Chondrocyte (in vitro differentiated cells): ENCODE measurements around the gene SNORC. TPM values are rescaled to one million over a fixed set of nuclear protein-coding genes. Genes with fewer than 3 reads are reported as not detected.

Experiments used
- DNase-seq: peaks from one replicate; pipeline ENCODE4 v3.0.0; 2021; ENCODE audit warnings: mixed read lengths, low spot score
- H3K27ac Mint-ChIP-seq: one replicate; pipeline ENCODE4 v1.8.0; 2021; ENCODE audit warnings: mild to moderate bottlenecking, moderate library complexity, mixed read lengths; ENCODE audit not compliant: unreplicated experiment
- H3K27me3 Mint-ChIP-seq: 2 replicates; pipeline ENCODE4 v1.8.0; 2021; ENCODE audit warnings: low read depth, mixed read lengths
- H3K36me3 Mint-ChIP-seq: 2 replicates; pipeline ENCODE4 v1.8.0; 2021; ENCODE audit warnings: low read depth, mixed read lengths
- H3K4me1 Mint-ChIP-seq: 2 replicates; pipeline ENCODE4 v1.8.0; 2021; ENCODE audit warnings: low read depth, mild to moderate bottlenecking, mixed read lengths
- H3K4me3 Mint-ChIP-seq: one replicate; pipeline ENCODE4 v1.8.0; 2021; ENCODE audit warnings: mild to moderate bottlenecking, moderate library complexity, mixed read lengths; ENCODE audit not compliant: unreplicated experiment
- H3K9me3 Mint-ChIP-seq: 2 replicates; pipeline ENCODE4 v1.8.0; 2021; ENCODE audit warnings: low read depth, mixed read lengths
- total RNA-seq: library from RNA; stranded (reverse); gene quantifications from 3 replicates; pipeline ENCODE4 v1.2.1, GENCODE V29; 2021
- TF ChIP-seq, protein P1 (sequence below): fragments of 200-600 bp; sonication (generic); IDR thresholded peaks from 2 replicates; pipeline ENCODE4 v1.5.0; 2021; ENCODE audit warnings: antibody characterized with exemption, mild to moderate bottlenecking, moderate library complexity

Gene SNORC
- total RNA-seq, 1 donor from 2014 or later = 2.1 TPM

DNA sequence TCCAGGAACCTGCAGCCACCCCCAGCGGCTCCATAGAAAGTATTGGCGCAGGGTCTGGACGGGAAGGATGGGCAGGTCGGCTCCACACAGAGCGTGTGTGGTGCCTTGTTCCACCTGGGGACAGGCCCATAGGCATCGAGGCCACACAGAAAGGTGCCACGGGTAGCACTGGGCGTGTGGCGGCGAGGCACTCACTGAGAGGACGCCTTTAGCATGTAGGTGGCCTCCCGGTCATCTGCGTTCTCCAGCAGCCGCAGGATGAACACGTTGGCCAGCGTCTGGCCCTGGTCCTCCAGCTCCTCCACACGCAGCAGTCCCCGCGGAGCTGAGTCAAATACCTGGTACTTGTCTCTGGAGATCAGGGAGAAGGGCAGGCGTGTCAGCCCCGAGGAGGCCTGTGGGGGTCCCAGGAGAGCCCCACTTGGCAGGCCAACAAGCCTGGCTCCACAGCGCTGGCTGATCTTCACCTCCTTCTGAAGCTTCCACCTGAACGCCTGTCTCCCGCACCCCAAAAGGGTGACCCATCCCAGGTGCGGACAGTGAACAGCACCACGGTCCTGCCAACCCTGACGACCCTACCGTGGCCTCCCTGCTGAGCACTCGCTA, 13.2 kb downstream of the SNORC start:
- H3K9me3 Mint-ChIP-seq = no peaks in the 10 kb centered on the region
- no peaks in the 10 kb centered on the region for H3K4me1 Mint-ChIP-seq
- peaks cover 3% of the 10 kb centered on the region for H3K27me3 Mint-ChIP-seq
- no peaks in the 10 kb centered on the region for H3K36me3 Mint-ChIP-seq
- no peak overlapping the region for H3K27ac Mint-ChIP-seq
- TF ChIP-seq, protein P1, sequence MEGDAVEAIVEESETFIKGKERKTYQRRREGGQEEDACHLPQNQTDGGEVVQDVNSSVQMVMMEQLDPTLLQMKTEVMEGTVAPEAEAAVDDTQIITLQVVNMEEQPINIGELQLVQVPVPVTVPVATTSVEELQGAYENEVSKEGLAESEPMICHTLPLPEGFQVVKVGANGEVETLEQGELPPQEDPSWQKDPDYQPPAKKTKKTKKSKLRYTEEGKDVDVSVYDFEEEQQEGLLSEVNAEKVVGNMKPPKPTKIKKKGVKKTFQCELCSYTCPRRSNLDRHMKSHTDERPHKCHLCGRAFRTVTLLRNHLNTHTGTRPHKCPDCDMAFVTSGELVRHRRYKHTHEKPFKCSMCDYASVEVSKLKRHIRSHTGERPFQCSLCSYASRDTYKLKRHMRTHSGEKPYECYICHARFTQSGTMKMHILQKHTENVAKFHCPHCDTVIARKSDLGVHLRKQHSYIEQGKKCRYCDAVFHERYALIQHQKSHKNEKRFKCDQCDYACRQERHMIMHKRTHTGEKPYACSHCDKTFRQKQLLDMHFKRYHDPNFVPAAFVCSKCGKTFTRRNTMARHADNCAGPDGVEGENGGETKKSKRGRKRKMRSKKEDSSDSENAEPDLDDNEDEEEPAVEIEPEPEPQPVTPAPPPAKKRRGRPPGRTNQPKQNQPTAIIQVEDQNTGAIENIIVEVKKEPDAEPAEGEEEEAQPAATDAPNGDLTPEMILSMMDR = no peak
- no peak for DNase-seq
- H3K4me3 Mint-ChIP-seq = no peak overlapping the region

DNA sequence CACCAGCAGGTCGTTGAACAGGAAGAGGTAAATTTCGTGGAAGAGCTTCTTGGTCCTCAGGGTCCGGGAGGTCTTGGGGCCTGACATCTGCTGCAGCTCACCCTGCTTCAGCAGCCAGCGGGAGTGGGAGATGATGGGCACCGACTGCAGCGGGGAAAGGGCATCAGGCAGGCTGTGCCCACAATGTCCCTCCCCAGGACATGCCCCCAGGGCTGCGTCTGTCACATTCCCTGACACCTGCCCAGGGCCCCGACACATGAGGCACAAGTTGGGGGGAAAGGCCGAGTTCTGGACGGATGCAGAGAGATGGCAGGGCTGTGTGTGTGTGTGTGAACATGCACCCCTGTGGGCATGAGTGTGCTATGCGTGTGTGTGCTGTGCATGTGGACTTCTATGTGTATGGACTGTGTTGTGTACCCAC, 13.9 kb downstream of the SNORC start:
- no peak overlapping the region for H3K4me3 Mint-ChIP-seq
- H3K27ac Mint-ChIP-seq = no peak overlapping the region
- TF ChIP-seq, protein P1 = no peak
- no peaks in the 10 kb centered on the region for H3K36me3 Mint-ChIP-seq
- H3K9me3 Mint-ChIP-seq = no peaks in the 10 kb centered on the region
- H3K27me3 Mint-ChIP-seq = peaks cover 3% of the 10 kb centered on the region
- H3K4me1 Mint-ChIP-seq = no peaks in the 10 kb centered on the region
- no peak for DNase-seq

DNA sequence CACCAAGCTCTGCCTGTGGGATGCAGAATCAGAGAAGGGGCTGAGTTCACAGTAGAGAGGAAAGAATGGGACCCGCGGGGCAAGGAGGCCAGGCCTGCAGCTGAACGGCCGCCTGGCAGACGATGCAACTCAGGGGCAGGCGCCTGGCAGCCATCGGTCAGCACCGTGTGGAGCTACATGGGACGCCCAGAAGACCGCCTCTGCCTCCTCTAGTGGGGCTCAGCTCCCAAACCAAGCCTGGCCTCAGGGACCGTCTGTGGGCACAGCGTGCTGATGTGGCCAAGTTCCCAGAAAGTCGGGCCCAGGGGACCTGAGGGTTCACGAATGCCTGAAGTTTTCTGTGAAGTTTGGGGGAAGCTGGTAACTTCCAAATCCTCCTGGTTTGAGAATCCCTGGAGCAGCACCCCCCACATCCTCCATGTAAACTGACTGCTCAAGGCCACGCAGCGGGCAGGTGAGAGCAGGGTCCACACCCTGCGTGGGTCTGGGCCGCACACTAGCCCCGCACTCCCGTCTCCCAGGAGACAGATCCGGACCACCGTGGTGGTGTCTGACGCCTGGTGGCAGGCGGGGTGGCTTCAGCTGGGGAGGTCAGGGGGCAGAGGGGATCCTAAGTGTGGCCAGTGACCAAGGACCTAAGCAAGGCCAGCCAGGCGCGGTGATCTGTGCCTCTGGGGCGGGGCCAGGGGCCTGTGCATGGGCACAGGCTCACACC, 14.6 kb downstream of the SNORC start:
- DNase-seq = peak; percentile 89
- H3K4me3 Mint-ChIP-seq = no peak overlapping the region

DNA sequence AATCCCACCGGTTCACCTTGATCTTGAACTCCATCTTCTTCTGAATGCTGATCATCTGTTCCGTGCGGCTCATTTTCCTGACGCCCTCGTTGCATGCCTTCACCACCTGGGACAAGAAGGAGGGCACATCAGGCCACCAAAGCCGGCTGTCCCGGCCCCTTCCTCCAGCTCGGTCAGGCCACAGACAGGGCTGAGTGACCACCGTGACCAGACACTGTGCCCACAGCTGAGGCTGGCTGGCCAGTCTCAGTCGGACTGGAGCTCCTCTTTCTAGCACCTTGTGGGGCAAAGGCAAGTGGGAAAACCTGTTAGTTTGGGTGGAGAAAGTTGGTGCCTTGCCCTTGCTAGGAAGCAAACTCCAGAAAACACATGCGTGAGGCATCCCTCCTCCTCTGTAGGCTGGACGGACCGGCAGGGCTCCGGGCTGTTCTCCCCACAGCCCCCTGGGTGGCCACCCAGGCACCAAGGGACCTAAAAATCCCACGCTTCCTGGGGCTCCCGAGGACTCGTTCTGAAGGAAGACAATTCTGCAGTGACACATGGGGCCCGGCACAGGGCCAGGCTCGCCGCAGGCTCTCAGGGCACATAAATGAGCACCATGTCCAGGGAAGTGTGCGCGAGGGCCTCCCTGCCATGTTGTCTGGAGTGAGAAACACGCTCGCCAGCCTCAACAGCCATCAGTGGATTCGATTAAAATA, 15.3 kb downstream of the SNORC start:
- TF ChIP-seq, protein P1 = no peak
- Mint-ChIP-seq H3K4me1 (peaks cover under 1% of the 10 kb centered on the region), H3K36me3 (no peaks in the 10 kb centered on the region), H3K4me3 (no peak overlapping the region), H3K27me3 (peaks cover 3% of the 10 kb centered on the region), H3K27ac (no peak overlapping the region), H3K9me3 (no peaks in the 10 kb centered on the region)
- peak; percentile 66 for DNase-seq

More for the DNA sequence above, 14.6 kb downstream of the SNORC start:
- Mint-ChIP-seq H3K9me3 (no peaks in the 10 kb centered on the region), H3K27ac (no peak overlapping the region), H3K27me3 (peaks cover 3% of the 10 kb centered on the region), H3K36me3 (no peaks in the 10 kb centered on the region), H3K4me1 (no peaks in the 10 kb centered on the region)
- TF ChIP-seq, protein P1 = no peak

DNA sequence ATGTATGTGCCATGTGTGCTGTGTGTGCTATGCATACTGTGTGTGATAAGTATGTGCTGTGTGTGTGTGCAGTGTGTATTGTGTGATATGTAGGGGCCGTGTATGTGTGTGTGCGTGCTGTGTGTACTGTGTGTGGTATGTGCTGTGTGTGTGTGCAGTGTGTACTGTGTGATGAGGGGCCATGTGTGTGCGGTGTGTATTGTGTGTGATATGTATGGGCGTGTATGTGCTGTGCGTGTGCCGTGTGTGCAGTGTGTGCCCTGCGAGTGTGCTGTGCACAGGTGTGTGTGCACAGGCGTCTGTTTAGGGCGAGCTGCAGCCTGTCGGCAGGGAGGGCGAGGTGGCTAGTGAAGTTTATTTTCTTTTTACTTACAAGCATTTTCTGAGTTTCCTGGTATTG, 16.1 kb downstream of the SNORC start:
- Mint-ChIP-seq H3K27ac (no peak overlapping the region), H3K4me1 (peaks cover 9% of the 10 kb centered on the region), H3K36me3 (no peaks in the 10 kb centered on the region), H3K9me3 (no peaks in the 10 kb centered on the region), H3K27me3 (peaks cover 5% of the 10 kb centered on the region), H3K4me3 (no peak overlapping the region)
- no peak for DNase-seq
- TF ChIP-seq, protein P1 = no peak
